OCI-LY1 (cell line): Measurements from ENCODE around the gene TVP23A.

Source experiments
- H2AFZ ChIP-seq: fragments of 200-600 bp; sonication (generic), shearing (Covaris generic); 2 replicates; pipeline ENCODE4 v1.6.0; 2014; ENCODE audit warnings: antibody characterized with exemption, mild to moderate bottlenecking, low read length
- H3F3A ChIP-seq: fragments of 200-600 bp; sonication (generic), shearing (Covaris generic); 2 replicates; pipeline ENCODE4 v1.6.0; 2014; ENCODE audit warnings: mild to moderate bottlenecking, antibody characterized with exemption, low read length, moderate library complexity; ENCODE audit not compliant: insufficient read depth
- H3K27ac ChIP-seq: fragments of 200-600 bp; sonication (generic); 2 replicates; pipeline ENCODE4 v1.5.1; 2014; ENCODE audit warnings: low read length, mixed run types, mild to moderate bottlenecking, low read depth; ENCODE audit not compliant: poor library complexity, severe bottlenecking
- H3K27me3 ChIP-seq: fragments of 200-600 bp; sonication (generic); 2 replicates; pipeline ENCODE4 v1.6.0; 2014; ENCODE audit warnings: antibody characterized with exemption, mild to moderate bottlenecking, low read length, moderate library complexity; ENCODE audit not compliant: insufficient read depth
- H3K36me3 ChIP-seq: fragments of 200-600 bp; sonication (generic); 2 replicates; pipeline ENCODE4 v1.6.1; 2014; ENCODE audit warnings: mild to moderate bottlenecking, antibody characterized with exemption, low read length, moderate library complexity, mixed read lengths; ENCODE audit not compliant: insufficient read depth
- H3K4me1 ChIP-seq: fragments of 200-600 bp; sonication (generic); 2 replicates; pipeline ENCODE4 v1.5.1; 2014; ENCODE audit warnings: mild to moderate bottlenecking, low read length, moderate library complexity; ENCODE audit not compliant: insufficient read depth, severe bottlenecking
- H3K4me2 ChIP-seq: fragments of 200-600 bp; sonication (generic), shearing (Covaris generic); 2 replicates; pipeline ENCODE4 v1.6.1; 2014; ENCODE audit warnings: low read length
- H3K4me3 ChIP-seq: fragments of 200-600 bp; sonication (generic); 2 replicates; pipeline ENCODE4 v1.5.1; 2014; ENCODE audit warnings: low read length, low read depth, mild to moderate bottlenecking, mixed read lengths; ENCODE audit not compliant: poor library complexity, severe bottlenecking
- H3K79me2 ChIP-seq: fragments of 200-600 bp; shearing (Covaris generic); 2 replicates; pipeline ENCODE4 v1.6.1; 2016; ENCODE audit warnings: mixed run types, low read length, mixed read lengths; ENCODE audit not compliant: insufficient read depth
- H3K9ac ChIP-seq: fragments of 200-600 bp; sonication (generic), shearing (Covaris generic); 2 replicates; pipeline ENCODE4 v1.6.1; 2014; ENCODE audit warnings: mild to moderate bottlenecking, low read length, mixed read lengths
- H3K9me2 ChIP-seq: fragments of 200-600 bp; sonication (generic), shearing (Covaris generic); 2 replicates; pipeline ENCODE4 v1.6.1; 2014; ENCODE audit warnings: low read depth, mild to moderate bottlenecking, low read length, mixed read lengths
- H3K9me3 ChIP-seq: fragments of 200-600 bp; shearing (Covaris generic); 2 replicates; pipeline ENCODE4 v1.6.1; 2014; ENCODE audit warnings: low read length, mixed read lengths
- H4K20me1 ChIP-seq: fragments of 200-600 bp; sonication (generic), shearing (Covaris generic); 2 replicates; pipeline ENCODE4 v1.6.0; 2016; ENCODE audit warnings: mild to moderate bottlenecking, low read length; ENCODE audit not compliant: insufficient read depth
- EZH2 ChIP-seq: fragments of 200-600 bp; sonication (generic), shearing (Covaris generic); IDR thresholded peaks from 2 replicates; pipeline ENCODE4 v1.8.0; 2017; ENCODE audit warnings: borderline replicate concordance, mixed run types, mild to moderate bottlenecking, antibody characterized with exemption, low read length, moderate library complexity, mixed read lengths
- TF ChIP-seq, protein P1 (sequence below): fragments of 200-600 bp; sonication (generic), shearing (Covaris generic); IDR thresholded peaks from 2 replicates; pipeline ENCODE4 v1.5.1; 2017; ENCODE audit warnings: mild to moderate bottlenecking, antibody characterized with exemption, low read length, moderate library complexity, mixed read lengths

The TVP23A gene

DNA sequence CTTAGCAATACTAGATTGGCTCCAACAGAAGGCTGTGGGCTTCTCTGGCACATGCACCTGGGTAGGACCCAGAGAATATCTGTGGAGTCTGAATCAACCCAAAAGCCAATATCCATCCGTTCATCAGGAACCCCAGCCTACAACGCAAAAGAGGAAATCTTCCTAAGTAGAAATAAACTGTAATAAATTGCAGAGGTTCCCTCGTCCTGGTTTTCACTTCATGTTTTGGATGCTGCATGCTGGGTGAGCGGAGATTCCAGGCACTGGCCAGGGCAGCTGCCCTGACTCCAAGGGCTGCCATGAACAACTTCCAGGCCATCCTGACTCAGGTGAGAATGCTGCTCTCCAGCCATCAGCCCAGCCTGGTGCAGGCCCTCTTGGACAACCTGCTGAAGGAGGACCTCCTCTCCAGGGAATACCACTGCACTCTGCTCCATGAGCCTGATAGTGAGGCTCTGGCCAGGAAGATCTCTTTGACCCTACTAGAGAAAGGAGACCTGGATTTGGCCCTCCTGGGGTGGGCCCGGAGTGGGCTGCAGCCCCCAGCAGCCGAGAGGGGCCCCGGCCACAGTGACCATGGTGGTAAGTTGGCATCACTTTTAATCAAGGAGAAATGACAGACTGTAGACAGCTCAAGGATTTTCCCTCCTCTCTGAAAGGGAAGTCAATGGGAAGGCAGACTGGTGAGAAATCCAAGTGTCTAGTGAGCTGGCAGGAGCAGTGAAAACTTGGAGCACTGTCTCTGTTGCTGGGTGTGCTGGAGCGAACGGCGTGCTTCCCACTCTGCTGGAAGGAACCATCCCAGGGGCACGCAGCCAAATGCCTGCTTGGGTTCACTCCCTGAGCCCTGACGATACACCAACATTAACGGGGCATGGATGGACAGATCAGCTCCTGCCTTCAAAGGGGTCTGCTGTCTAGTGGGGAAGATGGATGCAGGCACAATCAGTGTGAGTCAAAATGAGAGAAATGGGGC, 47.7 kb upstream of the TVP23A start:
- H3K27ac ChIP-seq, result no peak overlapping the region
- TF ChIP-seq, protein P1, sequence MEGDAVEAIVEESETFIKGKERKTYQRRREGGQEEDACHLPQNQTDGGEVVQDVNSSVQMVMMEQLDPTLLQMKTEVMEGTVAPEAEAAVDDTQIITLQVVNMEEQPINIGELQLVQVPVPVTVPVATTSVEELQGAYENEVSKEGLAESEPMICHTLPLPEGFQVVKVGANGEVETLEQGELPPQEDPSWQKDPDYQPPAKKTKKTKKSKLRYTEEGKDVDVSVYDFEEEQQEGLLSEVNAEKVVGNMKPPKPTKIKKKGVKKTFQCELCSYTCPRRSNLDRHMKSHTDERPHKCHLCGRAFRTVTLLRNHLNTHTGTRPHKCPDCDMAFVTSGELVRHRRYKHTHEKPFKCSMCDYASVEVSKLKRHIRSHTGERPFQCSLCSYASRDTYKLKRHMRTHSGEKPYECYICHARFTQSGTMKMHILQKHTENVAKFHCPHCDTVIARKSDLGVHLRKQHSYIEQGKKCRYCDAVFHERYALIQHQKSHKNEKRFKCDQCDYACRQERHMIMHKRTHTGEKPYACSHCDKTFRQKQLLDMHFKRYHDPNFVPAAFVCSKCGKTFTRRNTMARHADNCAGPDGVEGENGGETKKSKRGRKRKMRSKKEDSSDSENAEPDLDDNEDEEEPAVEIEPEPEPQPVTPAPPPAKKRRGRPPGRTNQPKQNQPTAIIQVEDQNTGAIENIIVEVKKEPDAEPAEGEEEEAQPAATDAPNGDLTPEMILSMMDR, result no peak
- TF ChIP-seq EZH2, result no peak
- no peaks in the 10 kb centered on the region for H3F3A ChIP-seq
- no peaks in the 10 kb centered on the region for H3K9me2 ChIP-seq
- H4K20me1 ChIP-seq, result no peaks in the 10 kb centered on the region
- no peak overlapping the region for H3K4me2 ChIP-seq
- H3K4me1 ChIP-seq, result peaks cover 43% of the 10 kb centered on the region
- no peak overlapping the region for H3K9ac ChIP-seq
- no peaks in the 10 kb centered on the region for H3K36me3 ChIP-seq
- H3K79me2 ChIP-seq, result no peaks in the 10 kb centered on the region
- no peak overlapping the region for H3K4me3 ChIP-seq
- no peaks in the 10 kb centered on the region for H3K9me3 ChIP-seq
- no peak overlapping the region for H2AFZ ChIP-seq
- H3K27me3 ChIP-seq, result no peaks in the 10 kb centered on the region

DNA sequence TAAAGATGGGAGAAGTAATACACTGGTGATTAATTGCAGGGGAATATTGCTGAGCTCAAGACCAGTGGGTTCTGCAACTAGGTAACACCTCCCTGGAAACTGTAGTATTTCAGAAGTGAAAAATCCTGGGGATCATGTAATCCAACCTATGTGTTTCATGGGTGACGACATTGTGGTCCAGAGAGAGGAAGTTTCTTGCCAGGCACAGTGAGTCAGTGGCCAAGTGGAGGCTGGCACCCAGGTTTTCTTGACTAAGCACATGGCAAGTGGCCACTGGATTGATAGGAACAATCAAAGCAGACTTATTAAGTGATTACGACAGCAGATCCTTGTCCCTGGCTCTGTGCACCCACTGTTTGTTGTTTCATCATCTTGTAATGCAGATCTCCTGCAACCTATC, 43.8 kb upstream of the TVP23A start:
- H3K27ac ChIP-seq, result no peak overlapping the region

DNA sequence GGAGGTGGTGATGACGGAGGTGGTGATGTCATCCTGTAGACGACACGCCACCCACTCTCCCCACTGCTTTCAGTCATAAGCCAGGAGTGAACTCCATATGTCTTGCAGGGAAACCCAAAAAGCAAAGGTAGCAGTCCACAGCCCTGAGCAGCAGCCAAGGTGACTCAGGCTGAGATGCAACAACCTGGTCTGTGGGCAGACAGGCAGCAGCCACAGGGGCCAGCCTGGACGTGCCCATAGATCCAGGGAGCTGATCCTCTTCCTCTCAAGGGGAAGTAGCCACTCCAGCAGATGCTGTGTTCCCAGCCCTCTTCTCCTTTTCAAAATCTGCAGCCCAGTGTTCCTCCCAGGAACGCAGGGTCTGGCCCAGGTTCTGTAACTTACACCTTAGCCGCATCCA, 41.1 kb upstream of the TVP23A start:
- TF ChIP-seq, protein P1, result no peak
- no peak for TF ChIP-seq EZH2
- H3K9ac ChIP-seq, result no peak overlapping the region
- H3K79me2 ChIP-seq, result no peaks in the 10 kb centered on the region
- H3K9me2 ChIP-seq, result no peaks in the 10 kb centered on the region
- peaks cover 14% of the 10 kb centered on the region; the same call in 1 of the 2 replicates for H3K36me3 ChIP-seq
- H3K4me3 ChIP-seq, result no peak overlapping the region
- no peaks in the 10 kb centered on the region for H3K4me1 ChIP-seq
- H2AFZ ChIP-seq, result no peak overlapping the region
- H3F3A ChIP-seq, result no peaks in the 10 kb centered on the region
- no peak overlapping the region for H3K27ac ChIP-seq
- no peaks in the 10 kb centered on the region for H4K20me1 ChIP-seq
- H3K4me2 ChIP-seq, result no peak overlapping the region
- no peaks in the 10 kb centered on the region for H3K27me3 ChIP-seq
- H3K9me3 ChIP-seq, result no peaks in the 10 kb centered on the region

More for the DNA sequence above, 43.8 kb upstream of the TVP23A start:
- H3K4me2 ChIP-seq, result no peak overlapping the region
- peaks cover 14% of the 10 kb centered on the region; the same call in 1 of the 2 replicates for H3K36me3 ChIP-seq
- no peaks in the 10 kb centered on the region for H4K20me1 ChIP-seq
- H3K27me3 ChIP-seq, result no peaks in the 10 kb centered on the region
- H3K9ac ChIP-seq, result no peak overlapping the region
- no peak overlapping the region for H3K4me3 ChIP-seq
- H3F3A ChIP-seq, result no peaks in the 10 kb centered on the region
- H3K9me3 ChIP-seq, result no peaks in the 10 kb centered on the region
- peaks cover 5% of the 10 kb centered on the region for H3K4me1 ChIP-seq
- H3K79me2 ChIP-seq, result no peaks in the 10 kb centered on the region
- no peak for TF ChIP-seq EZH2
- TF ChIP-seq, protein P1, result no peak
- no peaks in the 10 kb centered on the region for H3K9me2 ChIP-seq
- H2AFZ ChIP-seq, result no peak overlapping the region
